K562 (cell line): ENCODE results near the gene ARNT2. TPM values are rescaled to one million over a fixed set of nuclear protein-coding genes. Genes with fewer than 3 reads are reported as not detected.

Experiments used
- ATAC-seq: fragments of 200-7000 bp; cut with Tn5 transposase; 3 replicates; pipeline ENCODE4 v1.9.1; 2020; ENCODE audit warnings: moderate library complexity
- BruUV-seq: library from RNA; stranded (reverse); fragments of 400-500 nt; replicated peaks from 2 replicates; lab custom pipeline; 2021; lab: Mats Ljungman, UMichigan
- CTCF ChIA-PET: fragments of 300-600 bp; formaldehyde crosslinking; extraction: SDS; loops from one replicate; lab custom pipeline; 2021; ENCODE audit warnings: low intra/inter-chr PET ratio; lab: Yijun Ruan, JAX
- POLR2A ChIA-PET: fragments of 300-600, 350-650 bp; sonication (Branson Sonifier 250); formaldehyde crosslinking; extraction: SDS; loops from one replicate; lab custom pipeline; 2021; ENCODE audit warnings: antibody characterized with exemption, inconsistent platforms; lab: Yijun Ruan, JAX
- DNase-seq, 4 experiments: peaks; one replicate each; pipeline versions ENCODE4 v3.0.0 to v3.0.0-alpha.2; 2011 to 2018; ENCODE audit warnings: low spot score in 3 of 4, mixed read lengths in 3 of 4; ENCODE audit errors: extremely low read depth in 1 of 4
- FAIRE-seq: peaks from 2 replicates; lab custom pipeline; 2011; peaks lifted over from hg19 to GRCh38; lab: Jason Lieb, UNC
- H2AFZ ChIP-seq: 2 replicates; pipeline ENCODE4 v1.6.0; 2011; ENCODE audit warnings: low read depth, low read length, control low read depth, inconsistent platforms
- H3K27ac ChIP-seq: fragments of 200-600 bp; 3 replicates; pipeline ENCODE4 v1.8.0; 2011; ENCODE audit warnings: low read depth, mild to moderate bottlenecking, control low read depth, inconsistent platforms, low read length, moderate library complexity, mixed read lengths; ENCODE audit errors: extremely low read depth
- H3K27me3 ChIP-seq, 2 experiments: fragments of 300-600 bp in 1 of 2; 2 replicates in 1 of 2; 3 replicates in 1 of 2; pipeline versions ENCODE4 v1.6.0 to v1.8.0; 2011; ENCODE audit warnings: inconsistent platforms in 2 of 2, low read length in 2 of 2, mild to moderate bottlenecking in 1 of 2, mixed read lengths in 1 of 2, moderate library complexity in 1 of 2; ENCODE audit not compliant: control insufficient read depth in 2 of 2, insufficient read depth in 2 of 2
- H3K36me3 ChIP-seq: fragments of 300-600 bp; 3 replicates; pipeline ENCODE4 v1.8.0; 2011; ENCODE audit warnings: mild to moderate bottlenecking, low read length, inconsistent platforms; ENCODE audit not compliant: control insufficient read depth, insufficient read depth
- H3K4me1 ChIP-seq, 2 experiments: fragments of 200-600 bp in 1 of 2; replicated peaks in 1 of 2; 2 replicates in 1 of 2; 3 replicates in 1 of 2; pipeline versions ENCODE4 v1.5.1 to v1.8.0; 2011; ENCODE audit warnings: inconsistent platforms in 2 of 2, low read length in 2 of 2, mild to moderate bottlenecking in 1 of 2, mixed read lengths in 1 of 2, moderate library complexity in 1 of 2; ENCODE audit not compliant: control insufficient read depth in 2 of 2, insufficient read depth in 2 of 2
- H3K4me2 ChIP-seq: 2 replicates; pipeline ENCODE4 v1.6.1; 2011; ENCODE audit warnings: low read length, control low read depth, inconsistent platforms, mixed read lengths; ENCODE audit not compliant: insufficient read depth
- H3K4me3 ChIP-seq: fragments of 200-600 bp; sonication (generic), shearing (Covaris generic); 2 replicates; pipeline ENCODE4 v1.5.1; 2016; ENCODE audit warnings: control low read depth, inconsistent platforms
- H3K79me2 ChIP-seq: fragments of 200-600 bp; 3 replicates; pipeline ENCODE4 v1.8.0; 2011; ENCODE audit warnings: low read length, inconsistent platforms; ENCODE audit not compliant: control insufficient read depth, insufficient read depth
- H3K9ac ChIP-seq, 2 experiments: 2 replicates each; pipeline versions ENCODE4 v1.6.0 to v1.6.1; 2011; ENCODE audit warnings: low read depth in 2 of 2, low read length in 2 of 2, control low read depth in 1 of 2, inconsistent platforms in 1 of 2, mild to moderate bottlenecking in 1 of 2, mixed read lengths in 1 of 2; ENCODE audit not compliant: insufficient read depth in 1 of 2
- H3K9me1 ChIP-seq: one replicate; pipeline ENCODE4 v1.6.0; 2011; ENCODE audit warnings: inconsistent platforms, mild to moderate bottlenecking, low read length, moderate library complexity; ENCODE audit not compliant: control insufficient read depth, insufficient read depth
- H3K9me3 ChIP-seq: replicated peaks from 2 replicates; pipeline ENCODE4 v1.5.1; 2011; ENCODE audit warnings: low read depth, low read length, inconsistent platforms; ENCODE audit not compliant: control insufficient read depth, insufficient read depth
- H4K20me1 ChIP-seq: replicated peaks from 2 replicates; pipeline ENCODE4 v1.6.1; 2011; ENCODE audit warnings: low read length, inconsistent platforms, mixed read lengths; ENCODE audit not compliant: control insufficient read depth, insufficient read depth
- BRF1 ChIP-seq: IDR thresholded peaks from 3 replicates; pipeline ENCODE4 v1.6.1; 2011; ENCODE audit warnings: borderline replicate concordance, mild to moderate bottlenecking; ENCODE audit not compliant: insufficient read length; ENCODE audit errors: extremely low read depth
- CBX3 ChIP-seq, 2 experiments: IDR thresholded peaks; 1 replicate in 1 of 2; 2 replicates in 1 of 2; pipeline ENCODE4 v1.6.1; 2012; ENCODE audit warnings: inconsistent platforms in 2 of 2, low read length in 2 of 2, borderline replicate concordance in 1 of 2, control low read depth in 1 of 2
- CHD4 ChIP-seq: fragments of 200-600 bp; sonication (generic); IDR thresholded peaks from 3 replicates; pipeline ENCODE4 v1.6.1; 2012; ENCODE audit warnings: low read depth, mild to moderate bottlenecking, mixed read lengths, low read length, inconsistent platforms; ENCODE audit not compliant: insufficient read depth, insufficient replicate concordance, poor library complexity, severe bottlenecking
- E2F3 ChIP-seq: fragments of 250-450 bp; sonication (Bioruptor Pico); IDR thresholded peaks from 2 replicates; pipeline ENCODE4 v1.4.0; 2020; ENCODE audit warnings: mild to moderate bottlenecking
- E2F6 ChIP-seq, 2 experiments: IDR thresholded peaks; 2 replicates each; pipeline ENCODE4 v1.6.1; 2011; ENCODE audit warnings: borderline replicate concordance in 1 of 2, control low read depth in 1 of 2, low read depth in 1 of 2, low read length in 1 of 2, mild to moderate bottlenecking in 1 of 2, mixed read lengths in 1 of 2, moderate library complexity in 1 of 2; ENCODE audit not compliant: insufficient read depth in 1 of 2, insufficient read length in 1 of 2, poor library complexity in 1 of 2, severe bottlenecking in 1 of 2; ENCODE audit errors: extremely low read depth in 1 of 2
- ELF1 ChIP-seq: fragments of 200-800 bp; sonication (Bioruptor generic); IDR thresholded peaks from 2 replicates; pipeline ENCODE4 v1.6.1; 2016; ENCODE audit warnings: missing genetic modification characterization, missing compliant biosample characterization
- KLF6 ChIP-seq: fragments of 250-450 bp; sonication (Bioruptor Pico); IDR thresholded peaks from 2 replicates; pipeline ENCODE4 v1.4.0; 2020; ENCODE audit warnings: mild to moderate bottlenecking, moderate library complexity, borderline replicate concordance
- NFATC3 ChIP-seq: fragments of 450-650 bp; IDR thresholded peaks from 2 replicates; pipeline ENCODE4 v1.6.1; 2017; ENCODE audit warnings: mild to moderate bottlenecking
- PML ChIP-seq: IDR thresholded peaks from 2 replicates; pipeline ENCODE4 v1.6.1; 2012; ENCODE audit warnings: low read length, inconsistent platforms
- POLR2AphosphoS2 ChIP-seq: IDR thresholded peaks from 2 replicates; pipeline ENCODE4 v1.6.1; 2012; ENCODE audit warnings: low read length, improper control_type of control experiment
- POLR3A ChIP-seq: IDR thresholded peaks from 2 replicates; pipeline ENCODE4 v1.6.1; 2011; ENCODE audit warnings: borderline replicate concordance, mild to moderate bottlenecking, moderate library complexity; ENCODE audit not compliant: insufficient read length, insufficient read depth; ENCODE audit errors: extremely low read depth
- TBL1XR1 ChIP-seq, 2 experiments: IDR thresholded peaks; 2 replicates each; pipeline ENCODE4 v1.6.1; 2012; ENCODE audit warnings: improper control_type of control experiment in 2 of 2, low read length in 2 of 2, mild to moderate bottlenecking in 1 of 2
- WGBS: fragments of 100-300 bp; shearing (Covaris generic); methylation state at CpG from one replicate; pipeline ENCODE4 v1.1.6; 2016; ENCODE audit warnings: low coverage, mixed read lengths; ENCODE audit not compliant: insufficient coverage; ENCODE audit errors: missing lambda C conversion rate; 5-methylcytosine and 5-hydroxymethylcytosine counted together
- in situ Hi-C: fragments of 300-500 bp; cut with MboI; formaldehyde crosslinking; loops from 4 replicates; pipeline ENCODE4 v1.15.0; 2018; ENCODE audit warnings: inconsistent platforms, mixed read lengths
- intact Hi-C: fragments of 100-400 bp; cut with micrococcal nuclease; formaldehyde crosslinking; loops from 2 replicates; pipeline ENCODE4 v1.14.2; 2022
- polyA plus RNA-seq, 8 experiments: library from polyadenylated mRNA; depleted of rRNA in 4 of 8; stranded (reverse) in 5 of 8; unstranded in 3 of 8; fragments of >200 nt; fragmentation: Nextera tagmentation in 2 of 8; fragmentation: Illumina TruSeq in 1 of 8; extraction: Ambion mirVana in 2 of 8; extraction: Trizol in 1 of 8; gene quantifications; 2 replicates each; pipeline versions ENCODE4 v1.2.1 to v1.2.3, GENCODE V29; 2011 to 2014; ENCODE audit warnings: inconsistent platforms in 1 of 8, missing spikeins in 1 of 8
- total RNA-seq, 7 experiments: library from RNA; depleted of rRNA in 6 of 7; stranded (reverse); fragments of >200 nt in 6 of 7; fragmentation: Illumina TruSeq in 2 of 7; extraction: Trizol in 2 of 7; gene quantifications; 2 replicates each; pipeline versions ENCODE4 v1.2.1 to v1.2.3, GENCODE V29; 2011 to 2021; ENCODE audit warnings: low replicate concordance in 1 of 7

The ARNT2 gene
- total and polyA plus RNA-seq, 9 of the 15 experiments (the other 6 are each of a cell fraction or from before 2014, with no cell fraction given), result 0.01 TPM; not detected in 8

GRCh38 chr15:80550219-80550907 is 146.2 kb downstream of the ARNT2 start:
- in situ Hi-C loops, result no loop called here
- no peak for FAIRE-seq
- H2AFZ ChIP-seq, result no peak overlapping the region

More at GRCh38 chr15:80550219-80550907, 146.2 kb downstream of the ARNT2 start:
- no peak for ATAC-seq
- WGBS, result 2% methylated on average over 5 of the region's 5 CpGs
- TF ChIP-seq CHD4, result no peak
- TF ChIP-seq TBL1XR1 (IDR thresholded peaks at IDR 0.05; ENCODE audit: low read length in 2 of 2), result no peak
- no peak for TF ChIP-seq POLR2AphosphoS2
- TF ChIP-seq ELF1 (tag), result no peak
- no peak for TF ChIP-seq KLF6
- TF ChIP-seq E2F3 (CRISPR knock-in tag), result no peak
- no peak for TF ChIP-seq CBX3 (IDR thresholded peaks at IDR 0.05; ENCODE audit: borderline replicate concordance in 1 of 2, low read length in 2 of 2)
- no peak for TF ChIP-seq E2F6 (IDR thresholded peaks at IDR 0.05; ENCODE audit: borderline replicate concordance in 1 of 2, extremely low read depth in 1 of 2, insufficient read depth in 1 of 2, insufficient read length in 1 of 2, low read depth in 1 of 2, low read length in 1 of 2, poor library complexity in 1 of 2, severe bottlenecking in 1 of 2)
- TF ChIP-seq NFATC3, result no peak
- no peak for TF ChIP-seq BRF1
- no peak for TF ChIP-seq PML
- TF ChIP-seq POLR3A, result no peak
- Histone ChIP-seq H4K20me1 (no peaks in the 10 kb centered on the region), H3K27ac (no peak overlapping the region), H3K79me2 (no peaks in the 10 kb centered on the region), H3K27me3 (no peaks in the 10 kb centered on the region; a peak in 1 of 5 replicates), H3K9me3 (no peaks in the 10 kb centered on the region), H3K9me1 (no peaks in the 10 kb centered on the region), H3K4me3 (no peak overlapping the region), H3K4me2 (no peak overlapping the region), H3K36me3 (no peaks in the 10 kb centered on the region), H3K4me1 (no peaks in the 10 kb centered on the region), H3K9ac (no peak overlapping the region)
- ChIA-PET POLR2A (no interaction called here), CTCF (no interaction called here)
- intact Hi-C loops, result no loop called here
- BruUV-seq, result no TSS peak
- DNase-seq, result no peak
